ENCODE measurements around the gene TMEM259. TPM values are rescaled to one million over a fixed set of nuclear protein-coding genes. Genes with fewer than 3 reads are reported as not detected.

Gene TMEM259
- total RNA-seq, 4 donors from 2014 or later, result 101 to 182 (median 146) TPM

- Histone ChIP-seq H3K27ac (no peak overlapping the region), H3K27me3 (no peaks in the 10 kb centered on the region), H3K36me3 (peaks cover 44 to 74% (median 45%) of the 10 kb centered on the region in 3 donors), H3K4me3 (no peak overlapping the region), H3K9me3 (no peaks in the 10 kb centered on the region), H3K4me1 (peaks cover 23 to 51% (median 23%) of the 10 kb centered on the region in 3 donors)
- TF ChIP-seq CTCF (IDR thresholded peaks at IDR 0.05) (no peak), POLR2A (IDR thresholded peaks at IDR 0.05) (no peak)
- DNase-seq, result no peak
- 95% methylated on average over 8 of the region's 36 CpGs; no CpG with 5 or more reads in 1 of the 2 donors for WGBS, 2 donors
- intact Hi-C loops (cut with DNase I), result no loop called here
These were observed 9.0 kb downstream of the TMEM259 start for GRCh38 chr19:1011831-1012333.

- 73 to 97% methylated on average over 3 to 4 of the region's 56 CpGs for WGBS, 2 donors
- no peak for DNase-seq
- Histone ChIP-seq H3K27me3 (no peaks in the 10 kb centered on the region), H3K4me1 (peaks cover 12 to 41% (median 13%) of the 10 kb centered on the region in 3 donors), H3K4me3 (no peak overlapping the region), H3K36me3 (peaks cover 44 to 74% (median 45%) of the 10 kb centered on the region in 3 donors), H3K27ac (peak overlapping the region in 1 of 4 donors; percentile 75), H3K9me3 (no peaks in the 10 kb centered on the region)
- no peak for TF ChIP-seq CTCF (IDR thresholded peaks at IDR 0.05)
- TF ChIP-seq POLR2A (IDR thresholded peaks at IDR 0.05), result no peak
- intact Hi-C loops (cut with DNase I), result no loop called here
These were observed 10.1 kb downstream of the TMEM259 start for GRCh38 chr19:1010586-1011510.

- no CpG with 5 or more reads among the region's 29 CpGs for WGBS, 2 donors
- Histone ChIP-seq H3K9me3 (no peaks in the 10 kb centered on the region), H3K27me3 (peaks cover 0 to under 1% (median 0%) of the 10 kb centered on the region in 4 donors), H3K27ac (peak overlapping the region in 3 of 4 donors; percentile 49 to 75 (median 65)), H3K36me3 (peaks cover 44 to 70% (median 45%) of the 10 kb centered on the region in 3 donors), H3K4me3 (no peak overlapping the region), H3K4me1 (peaks cover 5 to 33% (median 5%) of the 10 kb centered on the region in 3 donors)
- TF ChIP-seq CTCF (IDR thresholded peaks at IDR 0.05) (no peak), POLR2A (IDR thresholded peaks at IDR 0.05) (no peak)
- intact Hi-C loops (cut with DNase I), result no loop called here
- DNase-seq, result no peak
These were observed 10.9 kb downstream of the TMEM259 start for GRCh38 chr19:1009981-1010538.

GRCh38 chr19:1009041-1009980, 11.6 kb downstream of the TMEM259 start:
- 81 to 92% methylated on average over 4 to 7 of the region's 92 CpGs for WGBS, 2 donors
- Histone ChIP-seq H3K27me3 (peaks cover 0 to 8% (median 0%) of the 10 kb centered on the region in 4 donors), H3K4me3 (peak overlapping the region in 2 of 4 donors; percentile 2 to 28), H3K36me3 (peaks cover 43 to 62% (median 45%) of the 10 kb centered on the region in 3 donors), H3K4me1 (peaks cover 0 to 25% (median 0%) of the 10 kb centered on the region in 3 donors), H3K9me3 (no peaks in the 10 kb centered on the region), H3K27ac (peak overlapping the region; percentile 39 to 75 (median 57))
- intact Hi-C loops (cut with DNase I), result no loop called here
- DNase-seq, result no peak
- TF ChIP-seq CTCF (IDR thresholded peaks at IDR 0.05), result no peak
- no peak for TF ChIP-seq POLR2A (IDR thresholded peaks at IDR 0.05)

All from esophagus squamous epithelium (tissue), 5 donors.